H9 (cell line): ENCODE data around the gene FBLN2. TPM values are rescaled to one million over a fixed set of nuclear protein-coding genes. Genes with fewer than 3 reads are reported as not detected.

Source experiments
- DNase-seq: peaks from one replicate; pipeline ENCODE4 v3.0.0-alpha.2; 2017
- H2AFZ ChIP-seq: one replicate; pipeline ENCODE4 v1.6.1; 2013; ENCODE audit warnings: mild to moderate bottlenecking, low read length, control low read depth, moderate library complexity
- H2AK5ac ChIP-seq: 2 replicates; pipeline ENCODE4 v1.6.1; 2013; ENCODE audit warnings: low read length, control low read depth, mixed read lengths; ENCODE audit not compliant: insufficient read length
- H2BK120ac ChIP-seq: one replicate; pipeline ENCODE4 v1.6.1; 2013; ENCODE audit warnings: low read depth, mild to moderate bottlenecking, low read length, control low read depth, inconsistent platforms; ENCODE audit not compliant: poor library complexity, severe bottlenecking
- H2BK12ac ChIP-seq: 2 replicates; pipeline ENCODE4 v1.6.1; 2013; ENCODE audit warnings: low read length, control low read depth, mixed read lengths, low read depth; ENCODE audit not compliant: insufficient read length
- H2BK15ac ChIP-seq: 2 replicates; pipeline ENCODE4 v1.6.1; 2013; ENCODE audit warnings: low read depth, low read length, control low read depth
- H2BK20ac ChIP-seq: one replicate; pipeline ENCODE4 v1.6.1; 2013; ENCODE audit warnings: low read depth, mild to moderate bottlenecking, low read length, control low read depth, inconsistent platforms; ENCODE audit not compliant: poor library complexity, severe bottlenecking
- H2BK5ac ChIP-seq: 2 replicates; pipeline ENCODE4 v1.6.1; 2013; ENCODE audit warnings: low read length, control low read depth, mixed read lengths; ENCODE audit not compliant: insufficient read length
- H3K14ac ChIP-seq: 2 replicates; pipeline ENCODE4 v1.6.1; 2013; ENCODE audit warnings: low read length, control low read depth; ENCODE audit not compliant: insufficient read depth
- H3K18ac ChIP-seq: 2 replicates; pipeline ENCODE4 v1.6.1; 2013; ENCODE audit warnings: low read depth, mild to moderate bottlenecking, mixed read lengths, low read length, control low read depth; ENCODE audit not compliant: insufficient read length
- H3K23ac ChIP-seq: 2 replicates; pipeline ENCODE4 v1.6.1; 2013; ENCODE audit warnings: low read length, control low read depth, mixed read lengths, low read depth; ENCODE audit not compliant: insufficient read length
- H3K23me2 ChIP-seq: 2 replicates; pipeline ENCODE4 v1.6.1; 2013; ENCODE audit warnings: low read depth, mild to moderate bottlenecking, mixed read lengths, low read length, control low read depth; ENCODE audit not compliant: insufficient read length, poor library complexity, severe bottlenecking
- H3K27ac ChIP-seq: 2 replicates; pipeline ENCODE4 v1.5.1; 2013; ENCODE audit warnings: low read length, control low read depth, mixed read lengths, low read depth; ENCODE audit not compliant: insufficient read length
- H3K27me3 ChIP-seq: 2 replicates; pipeline ENCODE4 v1.6.1; 2013; ENCODE audit warnings: low read length, control low read depth, inconsistent platforms; ENCODE audit not compliant: insufficient read depth
- H3K4ac ChIP-seq: 2 replicates; pipeline ENCODE4 v1.6.1; 2013; ENCODE audit warnings: low read depth, mild to moderate bottlenecking, control low read depth, inconsistent platforms, low read length, moderate library complexity
- H3K4me1 ChIP-seq: 2 replicates; pipeline ENCODE4 v1.6.1; 2013; ENCODE audit warnings: low read length, control low read depth, inconsistent platforms; ENCODE audit not compliant: insufficient read depth
- H3K4me2 ChIP-seq: 2 replicates; pipeline ENCODE4 v1.6.1; 2013; ENCODE audit warnings: low read length, control low read depth, mixed read lengths; ENCODE audit not compliant: insufficient read length, insufficient read depth
- H3K56ac ChIP-seq: 2 replicates; pipeline ENCODE4 v1.6.1; 2013; ENCODE audit warnings: low read depth, mild to moderate bottlenecking, mixed read lengths, low read length, control low read depth; ENCODE audit not compliant: insufficient read length
- H3K79me1 ChIP-seq: 2 replicates; pipeline ENCODE4 v1.6.1; 2013; ENCODE audit warnings: low read depth, mild to moderate bottlenecking, moderate library complexity, low read length, control low read depth, inconsistent platforms; ENCODE audit not compliant: insufficient read depth, poor library complexity, severe bottlenecking
- H3K79me2 ChIP-seq: 2 replicates; pipeline ENCODE4 v1.6.1; 2013; ENCODE audit warnings: low read length, control low read depth, inconsistent platforms; ENCODE audit not compliant: insufficient read depth
- H3K9ac ChIP-seq: 2 replicates; pipeline ENCODE4 v1.6.1; 2013; ENCODE audit warnings: low read length, control low read depth, mixed read lengths; ENCODE audit not compliant: insufficient read length; ENCODE audit errors: extremely low read depth
- H3K9me3 ChIP-seq: one replicate; pipeline ENCODE4 v1.6.1; 2013; ENCODE audit warnings: low read depth, low read length, inconsistent platforms; ENCODE audit not compliant: control insufficient read depth
- H3T11ph ChIP-seq: one replicate; pipeline ENCODE4 v1.6.1; 2013; ENCODE audit warnings: mild to moderate bottlenecking, low read length, control low read depth, inconsistent platforms
- H4K20me1 ChIP-seq: one replicate; pipeline ENCODE4 v1.6.1; 2013; ENCODE audit not compliant: control insufficient read depth, insufficient read length, insufficient read depth
- H4K5ac ChIP-seq: 2 replicates; pipeline ENCODE4 v1.6.1; 2013; ENCODE audit warnings: low read depth, mild to moderate bottlenecking, mixed read lengths, low read length, control low read depth; ENCODE audit not compliant: insufficient read length
- H4K8ac ChIP-seq: replicated peaks from 2 replicates; pipeline ENCODE4 v1.6.1; 2013; ENCODE audit warnings: low read length, control low read depth, mixed read lengths, low read depth; ENCODE audit not compliant: insufficient read length
- H4K91ac ChIP-seq: 2 replicates; pipeline ENCODE4 v1.6.1; 2013; ENCODE audit warnings: low read depth, mild to moderate bottlenecking, moderate library complexity, mixed read lengths, low read length, control low read depth; ENCODE audit not compliant: insufficient read length
- H3K27ac Mint-ChIP-seq, 3 experiments: 2 replicates in 2 of 3; 3 replicates in 1 of 3; pipeline ENCODE4 v1.8.0; 2020 to 2021; ENCODE audit warnings: mixed read lengths in 3 of 3, mild to moderate bottlenecking in 1 of 3, moderate library complexity in 1 of 3
- H3K27me3 Mint-ChIP-seq: 2 replicates; pipeline ENCODE4 v1.8.0; 2021; ENCODE audit warnings: low read depth, mild to moderate bottlenecking, moderate library complexity, mixed read lengths
- H3K36me3 Mint-ChIP-seq, 3 experiments: 2 replicates in 2 of 3; 3 replicates in 1 of 3; pipeline ENCODE4 v1.8.0; 2020 to 2021; ENCODE audit warnings: low read depth in 3 of 3, mixed read lengths in 3 of 3; ENCODE audit not compliant: insufficient read depth in 1 of 3
- H3K4me1 Mint-ChIP-seq, 2 experiments: 2 replicates each; pipeline ENCODE4 v1.8.0; 2020; ENCODE audit warnings: mixed read lengths in 2 of 2
- H3K4me3 Mint-ChIP-seq, 2 experiments: 2 replicates in 1 of 2; 3 replicates in 1 of 2; pipeline ENCODE4 v1.8.0; 2020 to 2021; ENCODE audit warnings: mild to moderate bottlenecking in 2 of 2, mixed read lengths in 2 of 2, moderate library complexity in 1 of 2
- H3K9me3 Mint-ChIP-seq, 2 experiments: 2 replicates in 1 of 2; 3 replicates in 1 of 2; pipeline ENCODE4 v1.8.0; 2020; ENCODE audit warnings: mild to moderate bottlenecking in 2 of 2, mixed read lengths in 2 of 2, moderate library complexity in 1 of 2
- CTCF ChIP-seq: fragments of 200-600 bp; sonication (generic); conservative IDR thresholded peaks from 3 replicates; pipeline ENCODE4 v1.8.0; 2021; ENCODE audit warnings: antibody characterized with exemption, mild to moderate bottlenecking
- WGBS: extraction: QIAGEN DNeasy Blood & Tissue Kit; methylation state at CpG from one replicate; pipeline ENCODE4 v1.1.7; 2013; ENCODE audit warnings: missing lambda C conversion rate, low lambda C conversion rate, mixed read lengths; ENCODE audit not compliant: insufficient read length; ENCODE audit errors: extremely low coverage; 5-methylcytosine and 5-hydroxymethylcytosine counted together
- total RNA-seq: library from RNA; stranded (reverse); gene quantifications from 2 replicates; pipeline ENCODE4 v1.2.1, GENCODE V29; 2021

Gene FBLN2
- total RNA-seq, 1 experiment from 2014 or later: 11.8 TPM

GRCh38 chr3:13686367-13687160 is 137.6 kb downstream of the FBLN2 start:
- Mint-ChIP-seq H3K4me3 (peak overlapping the region in 1 of 2 experiments; percentile 36; a peak in 1 of 5 replicates), H3K4me1 (peaks cover 20 to 26% of the 10 kb centered on the region in 2 experiments), H3K9me3 (no peaks in the 10 kb centered on the region; a peak in 1 of 5 replicates), H3K27me3 (peaks cover 5% of the 10 kb centered on the region), H3K27ac (no peak overlapping the region; a peak in 1 of 7 replicates), H3K36me3 (no peaks in the 10 kb centered on the region)
- Histone ChIP-seq H2BK120ac (no peak overlapping the region), H3K4me2 (no peak overlapping the region), H3K4ac (no peak overlapping the region), H2BK5ac (no peak overlapping the region), H3K9me3 (no peaks in the 10 kb centered on the region), H3K23ac (no peak overlapping the region), H2AFZ (no peak overlapping the region), H4K8ac (no peak overlapping the region), H3T11ph (no peak overlapping the region), H3K56ac (no peak overlapping the region), H2BK20ac (no peak overlapping the region), H3K79me2 (no peaks in the 10 kb centered on the region), H3K4me1 (no peaks in the 10 kb centered on the region), H3K27ac (no peak overlapping the region), H3K14ac (no peak overlapping the region), H4K20me1 (no peaks in the 10 kb centered on the region), H2BK12ac (no peak overlapping the region), H3K18ac (no peak overlapping the region), H4K91ac (no peak overlapping the region), H3K27me3 (no peaks in the 10 kb centered on the region), H2BK15ac (no peak overlapping the region), H2AK5ac (no peak overlapping the region), H4K5ac (no peak overlapping the region), H3K23me2 (no peaks in the 10 kb centered on the region), H3K9ac (no peak overlapping the region), H3K79me1 (no peaks in the 10 kb centered on the region)
- DNase-seq: no peak
- TF ChIP-seq CTCF: peak; percentile 41; the same call in 2 of the 3 replicates
- WGBS: no CpG with 5 or more reads among the region's 10 CpGs
